ENCODE results near the gene CLIP2. TPM values are rescaled to one million over a fixed set of nuclear protein-coding genes. Genes with fewer than 3 reads are reported as not detected.

CLIP2 gene
- total RNA-seq, 1 experiment from 2014 or later = 26.2 TPM

GRCh38 chr7:74288034-74288881, 949 bp upstream of the CLIP2 start:
- Histone ChIP-seq H3K27ac (ENCODE audit: low read length) (peak overlapping the region; percentile 34; the same call in 1 of the 2 replicates), H3K4me3 (ENCODE audit: low read length) (peak overlapping the region; percentile 70), H3K79me2 (ENCODE audit: low read length) (peaks cover 36% of the 10 kb centered on the region), H2AFZ (ENCODE audit: low read length) (peak overlapping the region; percentile 89), H3K27me3 (ENCODE audit: low read length) (no peaks in the 10 kb centered on the region), H3K9me3 (ENCODE audit: low read length) (no peaks in the 10 kb centered on the region), H3F3A (ENCODE audit: low read length, unreplicated experiment) (no peaks in the 10 kb centered on the region), H4K20me1 (ENCODE audit: low read length) (peaks cover 15% of the 10 kb centered on the region; the same call in 1 of the 2 replicates), H3K4me1 (ENCODE audit: insufficient read depth, low read length) (peaks cover 19% of the 10 kb centered on the region), H3K9ac (ENCODE audit: low read length) (peak overlapping the region; percentile 63), H3K4me2 (ENCODE audit: low read length) (peak overlapping the region; percentile 91), H3K9me2 (replicated peaks; ENCODE audit: low read length) (no peaks in the 10 kb centered on the region), H3K36me3 (ENCODE audit: low read depth, low read length) (no peaks in the 10 kb centered on the region)
- ATAC-seq (peak; percentile 1; the same call in 1 of the 2 replicates), DNase-seq (no peak)
- CTCF ChIA-PET = interaction anchor here (0.8 to 1.4 kb wide), 2 partner anchors 13 to 82 kb away, joined by 4 to 5 read pairs; no protein-coding TSS in a partner anchor
- TF ChIP-seq EZH2phosphoT487 (IDR thresholded peaks at IDR 0.05; ENCODE audit: borderline replicate concordance, low read length) = no peak
- no peak for TF ChIP-seq CTCF (conservative IDR thresholded peaks at IDR 0.05; ENCODE audit: low read depth, low read length)
- no peak for TF ChIP-seq EZH2 (IDR thresholded peaks at IDR 0.05; ENCODE audit: low read length, unreplicated experiment)
- POLR2A ChIA-PET (ENCODE audit: unreplicated experiment) = no interaction called here
- no TSS peak for BruUV-seq (replicated peaks)
- intact Hi-C loops (cut with micrococcal nuclease) = no loop called here

- H3K79me2 ChIP-seq (ENCODE audit: low read length) = peaks cover 51% of the 10 kb centered on the region
- no peak for TF ChIP-seq EZH2phosphoT487 (IDR thresholded peaks at IDR 0.05; ENCODE audit: borderline replicate concordance, low read length)
- TF ChIP-seq CTCF (conservative IDR thresholded peaks at IDR 0.05; ENCODE audit: low read depth, low read length) = no peak
- no peak for TF ChIP-seq EZH2 (IDR thresholded peaks at IDR 0.05; ENCODE audit: low read length, unreplicated experiment)
- peak overlapping the region; percentile 98 for H3K4me3 ChIP-seq (ENCODE audit: low read length)
- H3K4me2 ChIP-seq (ENCODE audit: low read length) = peak overlapping the region; percentile 94
- DNase-seq (peak; percentile 21), ATAC-seq (peak; percentile 10)
- peak overlapping the region; percentile 43; the same call in 1 of the 2 replicates for H2AFZ ChIP-seq (ENCODE audit: low read length)
- no peaks in the 10 kb centered on the region for H3F3A ChIP-seq (ENCODE audit: low read length, unreplicated experiment)
- no peaks in the 10 kb centered on the region for H3K9me3 ChIP-seq (ENCODE audit: low read length)
- BruUV-seq (replicated peaks) = TSS peak; percentile 18
- intact Hi-C loops (cut with micrococcal nuclease) = loop anchor here (1.0 to 5.0 kb wide), 2 partner anchors 21 to 102 kb away; no protein-coding TSS in a partner anchor
- no peaks in the 10 kb centered on the region for H3K9me2 ChIP-seq (replicated peaks; ENCODE audit: low read length)
- ChIA-PET POLR2A (ENCODE audit: unreplicated experiment) (interaction anchor here (0.7 kb wide), 1 partner anchor 20 kb away, joined by 3 read pairs; no protein-coding TSS in a partner anchor), CTCF (no interaction called here)
- H3K9ac ChIP-seq (ENCODE audit: low read length) = peak overlapping the region; percentile 85
- H3K36me3 ChIP-seq (ENCODE audit: low read depth, low read length) = no peaks in the 10 kb centered on the region
- no peak overlapping the region; the same call in 1 of the 2 replicates for H3K27ac ChIP-seq (ENCODE audit: low read length)
- H3K4me1 ChIP-seq (ENCODE audit: insufficient read depth, low read length) = peaks cover 19% of the 10 kb centered on the region
- no peaks in the 10 kb centered on the region for H3K27me3 ChIP-seq (ENCODE audit: low read length)
- H4K20me1 ChIP-seq (ENCODE audit: low read length) = peaks cover 18% of the 10 kb centered on the region; the same call in 1 of the 2 replicates
These were observed 699 bp downstream of the CLIP2 start for GRCh38 chr7:74289659-74290552.

All from PC-3 (cell line).